H9 (cell line): Measurements from ENCODE around the gene VSIG8. TPM values are rescaled to one million over a fixed set of nuclear protein-coding genes. Genes with fewer than 3 reads are reported as not detected.

Experiments used
- DNase-seq: peaks from one replicate; pipeline ENCODE4 v3.0.0-alpha.2; 2017
- H2AFZ ChIP-seq: one replicate; pipeline ENCODE4 v1.6.1; 2013; ENCODE audit warnings: mild to moderate bottlenecking, low read length, control low read depth, moderate library complexity
- H2AK5ac ChIP-seq: 2 replicates; pipeline ENCODE4 v1.6.1; 2013; ENCODE audit warnings: low read length, control low read depth, mixed read lengths; ENCODE audit not compliant: insufficient read length
- H2BK120ac ChIP-seq: one replicate; pipeline ENCODE4 v1.6.1; 2013; ENCODE audit warnings: low read depth, mild to moderate bottlenecking, low read length, control low read depth, inconsistent platforms; ENCODE audit not compliant: poor library complexity, severe bottlenecking
- H2BK12ac ChIP-seq: 2 replicates; pipeline ENCODE4 v1.6.1; 2013; ENCODE audit warnings: low read length, control low read depth, mixed read lengths, low read depth; ENCODE audit not compliant: insufficient read length
- H2BK15ac ChIP-seq: 2 replicates; pipeline ENCODE4 v1.6.1; 2013; ENCODE audit warnings: low read depth, low read length, control low read depth
- H2BK20ac ChIP-seq: one replicate; pipeline ENCODE4 v1.6.1; 2013; ENCODE audit warnings: low read depth, mild to moderate bottlenecking, low read length, control low read depth, inconsistent platforms; ENCODE audit not compliant: poor library complexity, severe bottlenecking
- H2BK5ac ChIP-seq: 2 replicates; pipeline ENCODE4 v1.6.1; 2013; ENCODE audit warnings: low read length, control low read depth, mixed read lengths; ENCODE audit not compliant: insufficient read length
- H3K14ac ChIP-seq: 2 replicates; pipeline ENCODE4 v1.6.1; 2013; ENCODE audit warnings: low read length, control low read depth; ENCODE audit not compliant: insufficient read depth
- H3K18ac ChIP-seq: 2 replicates; pipeline ENCODE4 v1.6.1; 2013; ENCODE audit warnings: low read depth, mild to moderate bottlenecking, mixed read lengths, low read length, control low read depth; ENCODE audit not compliant: insufficient read length
- H3K23ac ChIP-seq: 2 replicates; pipeline ENCODE4 v1.6.1; 2013; ENCODE audit warnings: low read length, control low read depth, mixed read lengths, low read depth; ENCODE audit not compliant: insufficient read length
- H3K23me2 ChIP-seq: 2 replicates; pipeline ENCODE4 v1.6.1; 2013; ENCODE audit warnings: low read depth, mild to moderate bottlenecking, mixed read lengths, low read length, control low read depth; ENCODE audit not compliant: insufficient read length, poor library complexity, severe bottlenecking
- H3K27ac ChIP-seq: 2 replicates; pipeline ENCODE4 v1.5.1; 2013; ENCODE audit warnings: low read length, control low read depth, mixed read lengths, low read depth; ENCODE audit not compliant: insufficient read length
- H3K27me3 ChIP-seq: 2 replicates; pipeline ENCODE4 v1.6.1; 2013; ENCODE audit warnings: low read length, control low read depth, inconsistent platforms; ENCODE audit not compliant: insufficient read depth
- H3K4ac ChIP-seq: 2 replicates; pipeline ENCODE4 v1.6.1; 2013; ENCODE audit warnings: low read depth, mild to moderate bottlenecking, control low read depth, inconsistent platforms, low read length, moderate library complexity
- H3K4me1 ChIP-seq: 2 replicates; pipeline ENCODE4 v1.6.1; 2013; ENCODE audit warnings: low read length, control low read depth, inconsistent platforms; ENCODE audit not compliant: insufficient read depth
- H3K4me2 ChIP-seq: 2 replicates; pipeline ENCODE4 v1.6.1; 2013; ENCODE audit warnings: low read length, control low read depth, mixed read lengths; ENCODE audit not compliant: insufficient read length, insufficient read depth
- H3K56ac ChIP-seq: 2 replicates; pipeline ENCODE4 v1.6.1; 2013; ENCODE audit warnings: low read depth, mild to moderate bottlenecking, mixed read lengths, low read length, control low read depth; ENCODE audit not compliant: insufficient read length
- H3K79me1 ChIP-seq: 2 replicates; pipeline ENCODE4 v1.6.1; 2013; ENCODE audit warnings: low read depth, mild to moderate bottlenecking, moderate library complexity, low read length, control low read depth, inconsistent platforms; ENCODE audit not compliant: insufficient read depth, poor library complexity, severe bottlenecking
- H3K79me2 ChIP-seq: 2 replicates; pipeline ENCODE4 v1.6.1; 2013; ENCODE audit warnings: low read length, control low read depth, inconsistent platforms; ENCODE audit not compliant: insufficient read depth
- H3K9ac ChIP-seq: 2 replicates; pipeline ENCODE4 v1.6.1; 2013; ENCODE audit warnings: low read length, control low read depth, mixed read lengths; ENCODE audit not compliant: insufficient read length; ENCODE audit errors: extremely low read depth
- H3K9me3 ChIP-seq: one replicate; pipeline ENCODE4 v1.6.1; 2013; ENCODE audit warnings: low read depth, low read length, inconsistent platforms; ENCODE audit not compliant: control insufficient read depth
- H3T11ph ChIP-seq: one replicate; pipeline ENCODE4 v1.6.1; 2013; ENCODE audit warnings: mild to moderate bottlenecking, low read length, control low read depth, inconsistent platforms
- H4K20me1 ChIP-seq: one replicate; pipeline ENCODE4 v1.6.1; 2013; ENCODE audit not compliant: control insufficient read depth, insufficient read length, insufficient read depth
- H4K5ac ChIP-seq: 2 replicates; pipeline ENCODE4 v1.6.1; 2013; ENCODE audit warnings: low read depth, mild to moderate bottlenecking, mixed read lengths, low read length, control low read depth; ENCODE audit not compliant: insufficient read length
- H4K8ac ChIP-seq: replicated peaks from 2 replicates; pipeline ENCODE4 v1.6.1; 2013; ENCODE audit warnings: low read length, control low read depth, mixed read lengths, low read depth; ENCODE audit not compliant: insufficient read length
- H4K91ac ChIP-seq: 2 replicates; pipeline ENCODE4 v1.6.1; 2013; ENCODE audit warnings: low read depth, mild to moderate bottlenecking, moderate library complexity, mixed read lengths, low read length, control low read depth; ENCODE audit not compliant: insufficient read length
- H3K27ac Mint-ChIP-seq, 3 experiments: 2 replicates in 2 of 3; 3 replicates in 1 of 3; pipeline ENCODE4 v1.8.0; 2020 to 2021; ENCODE audit warnings: mixed read lengths in 3 of 3, mild to moderate bottlenecking in 1 of 3, moderate library complexity in 1 of 3
- H3K27me3 Mint-ChIP-seq: 2 replicates; pipeline ENCODE4 v1.8.0; 2021; ENCODE audit warnings: low read depth, mild to moderate bottlenecking, moderate library complexity, mixed read lengths
- H3K36me3 Mint-ChIP-seq, 3 experiments: 2 replicates in 2 of 3; 3 replicates in 1 of 3; pipeline ENCODE4 v1.8.0; 2020 to 2021; ENCODE audit warnings: low read depth in 3 of 3, mixed read lengths in 3 of 3; ENCODE audit not compliant: insufficient read depth in 1 of 3
- H3K4me1 Mint-ChIP-seq, 2 experiments: 2 replicates each; pipeline ENCODE4 v1.8.0; 2020; ENCODE audit warnings: mixed read lengths in 2 of 2
- H3K4me3 Mint-ChIP-seq, 2 experiments: 2 replicates in 1 of 2; 3 replicates in 1 of 2; pipeline ENCODE4 v1.8.0; 2020 to 2021; ENCODE audit warnings: mild to moderate bottlenecking in 2 of 2, mixed read lengths in 2 of 2, moderate library complexity in 1 of 2
- H3K9me3 Mint-ChIP-seq, 2 experiments: 2 replicates in 1 of 2; 3 replicates in 1 of 2; pipeline ENCODE4 v1.8.0; 2020; ENCODE audit warnings: mild to moderate bottlenecking in 2 of 2, mixed read lengths in 2 of 2, moderate library complexity in 1 of 2
- CTCF ChIP-seq: fragments of 200-600 bp; sonication (generic); conservative IDR thresholded peaks from 3 replicates; pipeline ENCODE4 v1.8.0; 2021; ENCODE audit warnings: antibody characterized with exemption, mild to moderate bottlenecking
- WGBS: extraction: QIAGEN DNeasy Blood & Tissue Kit; methylation state at CpG from one replicate; pipeline ENCODE4 v1.1.7; 2013; ENCODE audit warnings: missing lambda C conversion rate, low lambda C conversion rate, mixed read lengths; ENCODE audit not compliant: insufficient read length; ENCODE audit errors: extremely low coverage; 5-methylcytosine and 5-hydroxymethylcytosine counted together
- total RNA-seq: library from RNA; stranded (reverse); gene quantifications from 2 replicates; pipeline ENCODE4 v1.2.1, GENCODE V29; 2021

VSIG8 gene
- total RNA-seq, 1 experiment from 2014 or later, result not detected

- WGBS, result no CpG with 5 or more reads among the region's 11 CpGs
- no peak overlapping the region for H2AK5ac ChIP-seq
Measured at GRCh38 chr1:159828581-159829272, 33.7 kb downstream of the VSIG8 start.

More at GRCh38 chr1:159828581-159829272, 33.7 kb downstream of the VSIG8 start:
- H4K91ac ChIP-seq, result no peak overlapping the region
- TF ChIP-seq CTCF, result no peak
- H3K4me1 ChIP-seq, result no peaks in the 10 kb centered on the region
- no peak for DNase-seq
- H3K23me2 ChIP-seq, result no peaks in the 10 kb centered on the region
- Mint-ChIP-seq H3K9me3 (no peaks in the 10 kb centered on the region), H3K27ac (no peak overlapping the region), H3K4me1 (peaks cover 18 to 21% of the 10 kb centered on the region in 2 experiments), H3K36me3 (no peaks in the 10 kb centered on the region), H3K27me3 (peaks cover 49% of the 10 kb centered on the region), H3K4me3 (no peak overlapping the region)
- no peak overlapping the region for H2BK15ac ChIP-seq
- H3K79me2 ChIP-seq, result no peaks in the 10 kb centered on the region
- H4K5ac ChIP-seq, result no peak overlapping the region
- H3K18ac ChIP-seq, result no peak overlapping the region
- no peak overlapping the region for H3K4me2 ChIP-seq
- no peaks in the 10 kb centered on the region for H3K27me3 ChIP-seq
- H3K27ac ChIP-seq, result no peak overlapping the region
- H3K79me1 ChIP-seq, result no peaks in the 10 kb centered on the region
- no peak overlapping the region for H3K4ac ChIP-seq
- H2BK120ac ChIP-seq, result no peak overlapping the region
- H3K9me3 ChIP-seq, result no peaks in the 10 kb centered on the region
- no peak overlapping the region for H2AFZ ChIP-seq
- no peak overlapping the region for H3K56ac ChIP-seq
- H3K14ac ChIP-seq, result no peak overlapping the region
- H3T11ph ChIP-seq, result no peak overlapping the region
- no peak overlapping the region for H4K8ac ChIP-seq
- no peak overlapping the region for H3K9ac ChIP-seq
- no peak overlapping the region for H2BK5ac ChIP-seq
- H3K23ac ChIP-seq, result no peak overlapping the region
- no peak overlapping the region for H2BK12ac ChIP-seq
- H2BK20ac ChIP-seq, result no peak overlapping the region
- no peaks in the 10 kb centered on the region for H4K20me1 ChIP-seq
